ENCODE results near the gene SLC17A9. TPM values are rescaled to one million over a fixed set of nuclear protein-coding genes. Genes with fewer than 3 reads are reported as not detected.

The SLC17A9 gene
- total RNA-seq, 5 donors from 2014 or later (not counting 1 experiment from before 2014, with no cell fraction given): 5.3 to 8.8 (median 8.3) TPM

DNA sequence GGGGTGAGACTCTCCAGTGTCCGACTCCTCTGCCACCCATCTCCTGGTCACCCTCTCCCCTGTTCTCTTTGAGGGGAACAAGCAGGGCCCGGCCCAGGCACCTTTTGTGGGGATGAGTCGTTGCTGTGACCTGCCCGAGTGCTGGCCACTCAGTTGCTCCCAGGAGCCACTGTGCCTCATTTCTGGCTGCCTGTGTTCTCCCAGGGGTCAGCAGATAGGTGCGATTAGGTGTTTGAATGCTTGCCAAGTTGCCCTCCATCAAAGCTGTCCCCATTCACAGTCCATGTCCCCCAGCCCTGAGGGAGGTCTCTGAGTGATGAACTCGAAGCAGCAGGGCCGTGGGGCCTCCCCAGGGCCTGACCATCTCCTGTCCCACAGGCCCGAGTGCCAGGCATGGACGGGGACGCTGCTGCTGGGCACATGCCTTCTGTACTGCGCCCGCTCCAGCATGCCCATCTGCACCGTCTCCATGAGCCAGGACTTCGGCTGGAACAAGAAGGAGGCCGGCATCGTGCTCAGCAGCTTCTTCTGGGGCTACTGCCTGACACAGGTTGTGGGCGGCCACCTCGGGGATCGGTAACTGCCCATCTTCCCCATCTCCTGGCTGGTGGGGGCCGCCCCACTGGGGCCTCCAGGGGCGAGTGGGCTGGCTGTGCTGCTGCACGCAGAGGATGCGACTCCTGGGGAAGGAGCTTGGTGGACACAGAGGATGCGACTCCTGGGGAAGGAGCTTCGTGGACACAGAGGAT lies 4.1 kb downstream of the SLC17A9 start:
- Mint-ChIP-seq H3K27me3 (no peaks in the 10 kb centered on the region), H3K9me3 (no peaks in the 10 kb centered on the region), H3K27ac (no peak overlapping the region), H3K4me1 (peaks cover 13 to 35% (median 32%) of the 10 kb centered on the region in 3 donors), H3K36me3 (no peaks in the 10 kb centered on the region), H3K4me3 (no peak overlapping the region)
- no peak for ATAC-seq (replicated peaks in 1 of 4)
- Histone ChIP-seq H3K27ac (ENCODE audit: low read length) (no peak overlapping the region), H3K27me3 (replicated peaks in 1 of 2; ENCODE audit: control insufficient read depth in 2 of 2, extremely low read depth in 1 of 2, insufficient read depth in 2 of 2, low read length in 1 of 2) (no peaks in the 10 kb centered on the region), H3K4me3 (ENCODE audit: control insufficient read depth in 1 of 2, extremely low read depth in 1 of 2, low read length in 1 of 2) (no peak overlapping the region), H3K4me1 (ENCODE audit: control insufficient read depth in 1 of 2, extremely low read depth in 1 of 2, insufficient read depth in 2 of 2, low read length in 2 of 2) (peaks cover 8 to 60% of the 10 kb centered on the region in 2 experiments), H3K36me3 (ENCODE audit: control insufficient read depth in 2 of 2, extremely low read depth in 1 of 2, insufficient read depth in 1 of 2, low read length in 1 of 2) (no peaks in the 10 kb centered on the region), H3K9me3 (no peaks in the 10 kb centered on the region)
- WGBS (ENCODE audit: insufficient coverage): 98% methylated on average over 15 of the region's 25 CpGs
- POLR2A ChIA-PET: no interaction called here
- CTCF ChIA-PET: interaction anchor here in 1 of 2 donors (1.2 kb wide), 1 partner anchor 16 kb away, joined by 3 read pairs; no protein-coding TSS in a partner anchor
- no peak for DNase-seq

- H3K4me3 ChIP-seq (ENCODE audit: control insufficient read depth in 1 of 2, extremely low read depth in 1 of 2, low read length in 1 of 2): no peak overlapping the region
- peak in 1 of 35 experiments; percentile 3 for DNase-seq
- no peak overlapping the region for H3K27ac ChIP-seq (ENCODE audit: low read length)
- no peak overlapping the region for H3K27ac Mint-ChIP-seq
- no peaks in the 10 kb centered on the region for H3K36me3 Mint-ChIP-seq
- H3K27me3 ChIP-seq (replicated peaks in 1 of 2; ENCODE audit: control insufficient read depth in 2 of 2, extremely low read depth in 1 of 2, insufficient read depth in 2 of 2, low read length in 1 of 2): no peaks in the 10 kb centered on the region
- peaks cover 8 to 51% of the 10 kb centered on the region in 2 experiments for H3K4me1 ChIP-seq (ENCODE audit: control insufficient read depth in 1 of 2, extremely low read depth in 1 of 2, insufficient read depth in 2 of 2, low read length in 2 of 2)
- no peaks in the 10 kb centered on the region for H3K36me3 ChIP-seq (ENCODE audit: control insufficient read depth in 2 of 2, extremely low read depth in 1 of 2, insufficient read depth in 1 of 2, low read length in 1 of 2)
- no peak for ATAC-seq (replicated peaks in 1 of 4)
- CTCF ChIA-PET: interaction anchor here in 1 of 2 donors (1.2 kb wide), 1 partner anchor 15 kb away, joined by 3 read pairs; no protein-coding TSS in a partner anchor
- POLR2A ChIA-PET: no interaction called here
- H3K27me3 Mint-ChIP-seq: no peaks in the 10 kb centered on the region
- no peaks in the 10 kb centered on the region for H3K9me3 Mint-ChIP-seq
- H3K4me1 Mint-ChIP-seq: peaks cover 13 to 30% (median 29%) of the 10 kb centered on the region in 3 donors
- H3K9me3 ChIP-seq: no peaks in the 10 kb centered on the region
- 96% methylated on average over 33 of the region's 36 CpGs for WGBS (ENCODE audit: insufficient coverage)
- no peak overlapping the region for H3K4me3 Mint-ChIP-seq
These were observed 4.9 kb downstream of the SLC17A9 start for GRCh38 chr20:62957136-62958117.

DNA sequence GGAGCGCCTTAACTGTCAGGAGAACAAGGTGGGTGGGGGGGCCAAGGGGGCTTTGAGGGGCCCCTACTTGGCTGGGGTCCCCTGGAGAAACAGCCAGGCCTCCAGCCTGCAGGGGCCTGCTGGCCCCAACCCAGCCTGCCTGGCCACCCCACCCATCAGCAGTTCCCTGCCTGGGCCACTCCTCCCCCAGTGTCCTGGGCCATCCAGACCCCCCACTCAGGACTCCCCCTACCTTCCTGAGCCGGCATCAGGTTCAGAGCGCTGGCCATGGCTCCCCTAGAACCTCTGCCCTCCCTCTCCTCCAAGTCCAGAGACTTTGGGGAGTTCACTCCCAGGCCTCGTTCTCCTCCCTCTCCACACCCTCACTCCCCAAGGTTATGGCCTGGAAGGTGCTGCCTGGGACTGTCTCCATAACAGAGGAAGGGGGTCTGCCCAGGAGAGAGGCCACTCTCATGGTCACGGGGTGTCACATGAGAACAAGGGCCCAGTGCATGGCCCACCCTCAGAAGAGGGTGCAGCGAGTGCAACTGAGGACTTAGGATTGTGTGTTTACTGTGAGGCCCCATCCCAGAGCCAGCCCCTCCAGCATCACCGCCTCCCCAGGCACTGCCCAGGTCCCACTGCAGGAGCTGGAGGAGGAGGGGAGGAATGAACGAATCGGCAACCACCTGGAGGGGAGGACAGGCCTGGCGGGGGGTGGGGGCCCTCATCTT lies 6.0 kb downstream of the SLC17A9 start:
- Mint-ChIP-seq H3K4me1 (peaks cover 13 to 23% (median 21%) of the 10 kb centered on the region in 3 donors), H3K27ac (no peak overlapping the region), H3K4me3 (peak overlapping the region in 1 of 3 donors; percentile 49), H3K27me3 (no peaks in the 10 kb centered on the region), H3K9me3 (no peaks in the 10 kb centered on the region), H3K36me3 (no peaks in the 10 kb centered on the region)
- Histone ChIP-seq H3K27me3 (replicated peaks in 1 of 2; ENCODE audit: control insufficient read depth in 2 of 2, extremely low read depth in 1 of 2, insufficient read depth in 2 of 2, low read length in 1 of 2) (no peaks in the 10 kb centered on the region), H3K36me3 (ENCODE audit: control insufficient read depth in 2 of 2, extremely low read depth in 1 of 2, insufficient read depth in 1 of 2, low read length in 1 of 2) (no peaks in the 10 kb centered on the region), H3K4me1 (ENCODE audit: control insufficient read depth in 1 of 2, extremely low read depth in 1 of 2, insufficient read depth in 2 of 2, low read length in 2 of 2) (peaks cover 2 to 40% of the 10 kb centered on the region in 2 experiments), H3K4me3 (ENCODE audit: control insufficient read depth in 1 of 2, extremely low read depth in 1 of 2, low read length in 1 of 2) (no peak overlapping the region), H3K27ac (ENCODE audit: low read length) (no peak overlapping the region), H3K9me3 (no peaks in the 10 kb centered on the region)
- 69% methylated on average over 6 of the region's 10 CpGs for WGBS (ENCODE audit: insufficient coverage)
- POLR2A ChIA-PET: interaction anchor here in 1 of 2 donors (0.6 kb wide), 1 partner anchor 34 kb away, joined by 3 read pairs; no protein-coding TSS in a partner anchor
- DNase-seq (no peak), ATAC-seq (replicated peaks in 1 of 4) (no peak)
- CTCF ChIA-PET: no interaction called here

GRCh38 chr20:62959101-62959971 lies 6.8 kb downstream of the SLC17A9 start:
- Histone ChIP-seq H3K4me1 (ENCODE audit: control insufficient read depth in 1 of 2, extremely low read depth in 1 of 2, insufficient read depth in 2 of 2, low read length in 2 of 2) (peaks cover 0 to 32% of the 10 kb centered on the region in 2 experiments), H3K27ac (ENCODE audit: low read length) (no peak overlapping the region), H3K9me3 (no peaks in the 10 kb centered on the region), H3K36me3 (ENCODE audit: control insufficient read depth in 2 of 2, extremely low read depth in 1 of 2, insufficient read depth in 1 of 2, low read length in 1 of 2) (no peaks in the 10 kb centered on the region), H3K27me3 (replicated peaks in 1 of 2; ENCODE audit: control insufficient read depth in 2 of 2, extremely low read depth in 1 of 2, insufficient read depth in 2 of 2, low read length in 1 of 2) (no peaks in the 10 kb centered on the region), H3K4me3 (ENCODE audit: control insufficient read depth in 1 of 2, extremely low read depth in 1 of 2, low read length in 1 of 2) (peak overlapping the region in 1 of 2 donors; percentile 2)
- DNase-seq (peak in 3 of 35 experiments; percentile 14 to 37 (median 28)), ATAC-seq (replicated peaks in 1 of 4) (peak in 3 of 4 experiments; percentile 34 to 48 (median 43))
- H3K9me3 Mint-ChIP-seq: no peaks in the 10 kb centered on the region
- H3K4me1 Mint-ChIP-seq: peaks cover 5 to 15% (median 15%) of the 10 kb centered on the region in 3 donors
- H3K27me3 Mint-ChIP-seq: no peaks in the 10 kb centered on the region
- no peaks in the 10 kb centered on the region for H3K36me3 Mint-ChIP-seq
- ChIA-PET CTCF (no interaction called here), POLR2A (interaction anchor here in 1 of 2 donors (0.6 kb wide), 1 partner anchor 35 kb away, joined by 3 read pairs; no protein-coding TSS in a partner anchor)
- WGBS (ENCODE audit: insufficient coverage): 52% methylated on average over 43 of the region's 43 CpGs
- H3K4me3 Mint-ChIP-seq: peak overlapping the region in 1 of 3 donors; percentile 49
- H3K27ac Mint-ChIP-seq: peak overlapping the region in 1 of 2 donors; percentile 6

- Mint-ChIP-seq H3K4me1 (peaks cover 0 to 11% (median 10%) of the 10 kb centered on the region in 3 donors), H3K27ac (no peak overlapping the region), H3K36me3 (no peaks in the 10 kb centered on the region), H3K9me3 (no peaks in the 10 kb centered on the region), H3K27me3 (no peaks in the 10 kb centered on the region), H3K4me3 (peak overlapping the region in 1 of 3 donors; percentile 49)
- CTCF ChIA-PET: no interaction called here
- WGBS (ENCODE audit: insufficient coverage): 94% methylated on average over 20 of the region's 20 CpGs
- Histone ChIP-seq H3K36me3 (ENCODE audit: control insufficient read depth in 2 of 2, extremely low read depth in 1 of 2, insufficient read depth in 1 of 2, low read length in 1 of 2) (no peaks in the 10 kb centered on the region), H3K27ac (ENCODE audit: low read length) (no peak overlapping the region), H3K4me1 (ENCODE audit: control insufficient read depth in 1 of 2, extremely low read depth in 1 of 2, insufficient read depth in 2 of 2, low read length in 2 of 2) (peaks cover 0 to 26% of the 10 kb centered on the region in 2 experiments), H3K9me3 (no peaks in the 10 kb centered on the region), H3K4me3 (ENCODE audit: control insufficient read depth in 1 of 2, extremely low read depth in 1 of 2, low read length in 1 of 2) (no peak overlapping the region), H3K27me3 (replicated peaks in 1 of 2; ENCODE audit: control insufficient read depth in 2 of 2, extremely low read depth in 1 of 2, insufficient read depth in 2 of 2, low read length in 1 of 2) (no peaks in the 10 kb centered on the region)
- ATAC-seq (replicated peaks in 1 of 4) (no peak), DNase-seq (no peak)
- POLR2A ChIA-PET: no interaction called here
These were observed 7.5 kb downstream of the SLC17A9 start for GRCh38 chr20:62959998-62960436.

All from T-cell (primary cell).